Glutamatergic neuron (in vitro differentiated cells): ENCODE data around the gene SERPINB13. TPM values are rescaled to one million over a fixed set of nuclear protein-coding genes. Genes with fewer than 3 reads are reported as not detected.

Source experiments
- DNase-seq: peaks from one replicate; pipeline ENCODE4 v3.0.0; 2022
- H3K27ac Mint-ChIP-seq: one replicate; pipeline ENCODE4 v1.8.0; 2020; ENCODE audit warnings: mild to moderate bottlenecking, mixed read lengths, inconsistent platforms; ENCODE audit not compliant: unreplicated experiment
- H3K27me3 Mint-ChIP-seq: one replicate; pipeline ENCODE4 v1.8.0; 2020; ENCODE audit warnings: mild to moderate bottlenecking, moderate library complexity, mixed read lengths, inconsistent platforms; ENCODE audit not compliant: unreplicated experiment
- H3K36me3 Mint-ChIP-seq: one replicate; pipeline ENCODE4 v1.8.0; 2020; ENCODE audit warnings: mild to moderate bottlenecking, mixed read lengths, inconsistent platforms; ENCODE audit not compliant: unreplicated experiment
- H3K4me1 Mint-ChIP-seq: one replicate; pipeline ENCODE4 v1.8.0; 2020; ENCODE audit warnings: mild to moderate bottlenecking, low read depth, mixed read lengths, inconsistent platforms; ENCODE audit not compliant: unreplicated experiment
- H3K4me3 Mint-ChIP-seq: one replicate; pipeline ENCODE4 v1.8.0; 2020; ENCODE audit warnings: mild to moderate bottlenecking, mixed read lengths, inconsistent platforms; ENCODE audit not compliant: unreplicated experiment
- H3K9me3 Mint-ChIP-seq: one replicate; pipeline ENCODE4 v1.8.0; 2020; ENCODE audit warnings: mild to moderate bottlenecking, moderate library complexity, mixed read lengths, inconsistent platforms; ENCODE audit not compliant: unreplicated experiment
- CTCF ChIP-seq: fragments of 200-600 bp; sonication (generic); IDR thresholded peaks from one replicate; pipeline ENCODE4 v1.5.0; 2021; ENCODE audit not compliant: partially characterized antibody, unreplicated experiment
- long read RNA-seq: library from polyadenylated mRNA; unstranded; transcript quantifications from one replicate; pipeline ENCODE4 v2.0.0, GENCODE V29; 2020; ENCODE audit not compliant: unreplicated experiment
- total RNA-seq: library from RNA; stranded (reverse); fragmentation: NEBNext Ultra II Directional; extraction: Animal tissue kit (Norgen Biotek cat#: 25700); gene quantifications from one replicate; pipeline ENCODE4 v1.2.1, GENCODE V29; 2021; ENCODE audit not compliant: unreplicated experiment

Gene SERPINB13, protein sequence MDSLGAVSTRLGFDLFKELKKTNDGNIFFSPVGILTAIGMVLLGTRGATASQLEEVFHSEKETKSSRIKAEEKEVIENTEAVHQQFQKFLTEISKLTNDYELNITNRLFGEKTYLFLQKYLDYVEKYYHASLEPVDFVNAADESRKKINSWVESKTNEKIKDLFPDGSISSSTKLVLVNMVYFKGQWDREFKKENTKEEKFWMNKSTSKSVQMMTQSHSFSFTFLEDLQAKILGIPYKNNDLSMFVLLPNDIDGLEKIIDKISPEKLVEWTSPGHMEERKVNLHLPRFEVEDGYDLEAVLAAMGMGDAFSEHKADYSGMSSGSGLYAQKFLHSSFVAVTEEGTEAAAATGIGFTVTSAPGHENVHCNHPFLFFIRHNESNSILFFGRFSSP
- not detected for total RNA-seq
- long read RNA-seq = 0 reads

GRCh38 chr18:63586966-63587365 is at the start of gene SERPINB13:
TSS of gene SERPINB13 (plus strand) at chr18:63587343. CDS start at chr18:63588668, 1,325 bp downstream.
- no peak for TF ChIP-seq CTCF
- Mint-ChIP-seq H3K9me3 (peaks cover 1% of the 10 kb centered on the region), H3K4me1 (no peaks in the 10 kb centered on the region), H3K4me3 (no peak within 1 kb of the TSS), H3K27me3 (no peaks in the 10 kb centered on the region), H3K36me3 (no peaks in the 10 kb centered on the region), H3K27ac (no peak within 1 kb of the TSS)
- no peak for DNase-seq

DNA sequence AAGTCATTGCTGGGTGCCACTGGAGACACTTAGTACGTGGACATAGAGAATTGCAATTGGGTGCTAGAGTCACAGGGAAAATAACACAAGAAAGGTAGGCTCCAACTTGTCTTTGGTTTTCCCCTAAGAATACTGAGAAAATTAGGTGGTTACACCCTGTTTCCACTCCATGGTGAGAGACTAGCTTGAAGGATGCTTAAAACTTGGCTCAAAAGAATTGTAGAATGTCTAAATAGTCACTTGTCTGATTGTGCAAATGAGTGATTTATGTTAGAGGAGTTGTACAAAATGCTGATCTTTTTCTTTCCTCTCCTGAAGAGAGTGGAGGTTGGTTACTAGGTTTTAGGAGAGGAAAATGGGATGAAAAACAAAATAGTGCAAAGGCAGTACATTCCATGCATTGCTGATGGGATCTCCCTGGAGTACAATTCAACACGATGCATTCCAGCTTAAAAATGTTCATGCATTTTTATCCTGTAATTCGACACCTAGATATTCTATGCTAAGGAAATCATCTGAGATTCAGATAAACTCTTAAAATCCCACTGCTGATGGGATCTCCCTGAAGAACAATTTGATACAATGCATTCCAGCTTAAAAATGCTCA is 47.1 kb upstream of the SERPINB13 start:
- Mint-ChIP-seq H3K27me3 (peaks cover 2% of the 10 kb centered on the region), H3K9me3 (no peaks in the 10 kb centered on the region), H3K4me3 (no peak overlapping the region), H3K36me3 (no peaks in the 10 kb centered on the region), H3K27ac (no peak overlapping the region), H3K4me1 (no peaks in the 10 kb centered on the region)
- no peak for DNase-seq
- no peak for TF ChIP-seq CTCF

- H3K27me3 Mint-ChIP-seq = peaks cover 2% of the 10 kb centered on the region
- H3K4me3 Mint-ChIP-seq = no peak within 1 kb of the TSS
- no peaks in the 10 kb centered on the region for H3K4me1 Mint-ChIP-seq
- no peak for TF ChIP-seq CTCF
- no peak within 1 kb of the TSS for H3K27ac Mint-ChIP-seq
- no peak for DNase-seq
- H3K9me3 Mint-ChIP-seq = no peaks in the 10 kb centered on the region
- no peaks in the 10 kb centered on the region for H3K36me3 Mint-ChIP-seq
Observed at GRCh38 chr18:63542069-63542468, 45.1 kb upstream of the SERPINB13 start, which contains the start of gene SERPINB12. TSS of gene SERPINB12 (plus strand) at chr18:63542369. CDS start at chr18:63556160, 13,791 bp downstream.

DNA sequence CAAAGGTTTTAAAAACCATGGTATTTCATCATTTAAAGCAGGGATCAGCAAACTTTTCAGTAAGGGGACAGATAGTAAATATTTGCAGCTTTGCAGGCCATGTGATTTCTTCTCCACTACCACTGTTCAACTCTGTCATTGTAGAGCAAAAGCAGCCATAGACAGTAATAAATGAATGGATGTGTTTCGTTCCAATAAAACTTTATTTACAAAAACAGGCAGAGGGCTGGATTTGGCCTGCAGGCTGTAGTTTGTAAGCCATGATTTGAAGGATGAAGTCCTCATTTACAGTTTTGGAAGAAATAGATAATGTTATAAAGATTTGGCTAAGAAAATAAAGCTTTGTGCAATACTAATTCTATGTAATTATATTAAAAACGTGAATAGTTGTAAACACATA is 43.1 kb upstream of the SERPINB13 start:
- H3K9me3 Mint-ChIP-seq = no peaks in the 10 kb centered on the region
- H3K4me3 Mint-ChIP-seq = no peak overlapping the region
- no peak for DNase-seq
- peaks cover 2% of the 10 kb centered on the region for H3K27me3 Mint-ChIP-seq
- TF ChIP-seq CTCF = no peak
- no peaks in the 10 kb centered on the region for H3K4me1 Mint-ChIP-seq
- H3K27ac Mint-ChIP-seq = no peak overlapping the region
- H3K36me3 Mint-ChIP-seq = no peaks in the 10 kb centered on the region

GRCh38 chr18:63545000-63545399 is 42.1 kb upstream of the SERPINB13 start:
- no peak overlapping the region for H3K4me3 Mint-ChIP-seq
- H3K36me3 Mint-ChIP-seq = no peaks in the 10 kb centered on the region
- H3K9me3 Mint-ChIP-seq = no peaks in the 10 kb centered on the region
- no peak overlapping the region for H3K27ac Mint-ChIP-seq
- DNase-seq = no peak
- TF ChIP-seq CTCF = no peak
- peaks cover 2% of the 10 kb centered on the region for H3K27me3 Mint-ChIP-seq
- no peaks in the 10 kb centered on the region for H3K4me1 Mint-ChIP-seq
